H1 (cell line): ENCODE measurements around the gene CSH1. TPM values are rescaled to one million over a fixed set of nuclear protein-coding genes. Genes with fewer than 3 reads are reported as not detected.
"Not testable (repeated sequence)": the region's sequence is repeated elsewhere in the genome, so short reads cannot be mapped to it uniquely, and the experiment has no call there.

Experiments
- CTCF ChIA-PET: fragments of 300-600 bp; sonication (Branson Sonifier 250); formaldehyde crosslinking; loops from one replicate; lab custom pipeline; 2021; ENCODE audit not compliant: partially characterized antibody; lab: Charles Lee
- POLR2A ChIA-PET: fragments of 300-600 bp; sonication (Branson Sonifier 250); formaldehyde crosslinking; loops from one replicate; lab custom pipeline; 2021; ENCODE audit warnings: inconsistent platforms; ENCODE audit not compliant: partially characterized antibody; lab: Charles Lee
- DNase-seq, 2 experiments: peaks; one replicate each; pipeline versions ENCODE4 v3.0.0 to v3.0.0-alpha.2; 2010 to 2022; ENCODE audit warnings: low spot score in 2 of 2, low read depth in 1 of 2, mixed read lengths in 1 of 2
- FAIRE-seq: peaks from 2 replicates; lab custom pipeline; 2011; peaks lifted over from hg19 to GRCh38; lab: Jason Lieb, UNC
- H2AFZ ChIP-seq: 2 replicates; pipeline ENCODE4 v1.8.1; 2012; ENCODE audit warnings: low read length, inconsistent platforms
- H2AK5ac ChIP-seq: 2 replicates; pipeline ENCODE4 v1.6.1; 2013; ENCODE audit warnings: low read depth, low read length
- H2BK120ac ChIP-seq: replicated peaks from 2 replicates; pipeline ENCODE3; 2013; ENCODE audit warnings: low read depth, low read length, inconsistent platforms
- H2BK12ac ChIP-seq: 2 replicates; pipeline ENCODE4 v1.6.1; 2013; ENCODE audit warnings: low read depth, low read length
- H2BK15ac ChIP-seq: 2 replicates; pipeline ENCODE4 v1.6.1; 2013; ENCODE audit warnings: low read length
- H2BK20ac ChIP-seq: 2 replicates; pipeline ENCODE4 v1.6.1; 2013; ENCODE audit warnings: low read length
- H2BK5ac ChIP-seq: 2 replicates; pipeline ENCODE4 v1.6.1; 2013; ENCODE audit warnings: low read depth, low read length
- H3K14ac ChIP-seq: 2 replicates; pipeline ENCODE4 v1.6.1; 2013; ENCODE audit warnings: inconsistent platforms; ENCODE audit not compliant: insufficient read length
- H3K18ac ChIP-seq: 2 replicates; pipeline ENCODE4 v1.6.1; 2013; ENCODE audit warnings: low read length; ENCODE audit errors: extremely low read depth
- H3K23ac ChIP-seq: 2 replicates; pipeline ENCODE4 v1.6.1; 2013; ENCODE audit warnings: inconsistent platforms; ENCODE audit not compliant: insufficient read length
- H3K23me2 ChIP-seq: 2 replicates; pipeline ENCODE4 v1.6.1; 2013; ENCODE audit warnings: low read depth, low read length
- H3K27ac ChIP-seq: 2 replicates; pipeline ENCODE4 v1.6.1; 2011; ENCODE audit warnings: low read depth, low read length, inconsistent platforms
- H3K27me3 ChIP-seq, 4 experiments: replicated peaks in 1 of 4; 1 replicate in 1 of 4; 2 replicates in 3 of 4; pipeline versions ENCODE4 v1.6.1 to v1.8.1; 2011 to 2013; ENCODE audit warnings: low read length in 3 of 4, mild to moderate bottlenecking in 3 of 4, inconsistent platforms in 2 of 4, mixed read lengths in 2 of 4, moderate library complexity in 1 of 4; ENCODE audit not compliant: control insufficient read depth in 3 of 4, insufficient read depth in 3 of 4; ENCODE audit errors: extremely low read depth in 1 of 4
- H3K36me3 ChIP-seq, 4 experiments: 2 replicates each; pipeline versions ENCODE4 v1.6.1 to v1.8.1; 2011 to 2013; ENCODE audit warnings: mild to moderate bottlenecking in 4 of 4, low read length in 3 of 4, moderate library complexity in 2 of 4, control low read depth in 1 of 4, inconsistent platforms in 1 of 4; ENCODE audit not compliant: insufficient read depth in 4 of 4, control insufficient read depth in 2 of 4
- H3K4ac ChIP-seq: replicated peaks from 2 replicates; pipeline ENCODE3; 2013; ENCODE audit warnings: low read length, low read depth, mixed read lengths, inconsistent platforms; ENCODE audit not compliant: insufficient read length
- H3K4me1 ChIP-seq, 4 experiments: replicated peaks in 1 of 4; 1 replicate in 1 of 4; 2 replicates in 3 of 4; pipeline versions ENCODE4 v1.6.1 to v1.8.1; 2011 to 2013; ENCODE audit warnings: low read length in 3 of 4, inconsistent platforms in 2 of 4, mixed read lengths in 1 of 4; ENCODE audit not compliant: insufficient read depth in 4 of 4, control insufficient read depth in 3 of 4
- H3K4me2 ChIP-seq, 2 experiments: 2 replicates each; pipeline versions ENCODE4 v1.6.1 to v1.8.1; 2011 to 2013; ENCODE audit warnings: low read depth in 2 of 2, low read length in 2 of 2, control low read depth in 1 of 2, inconsistent platforms in 1 of 2, mild to moderate bottlenecking in 1 of 2; ENCODE audit not compliant: insufficient read depth in 1 of 2
- H3K4me3 ChIP-seq, 4 experiments: fragments of 200-600, 300-600 bp in 1 of 4; sonication (generic), shearing (Covaris generic), sonication (Bioruptor Twin) in 1 of 4; 2 replicates each; pipeline versions ENCODE4 v1.5.1 to v1.8.1; 2011 to 2016; ENCODE audit warnings: low read length in 4 of 4, low read depth in 3 of 4, control low read depth in 2 of 4, inconsistent platforms in 2 of 4, mild to moderate bottlenecking in 2 of 4, mixed read lengths in 1 of 4, moderate library complexity in 1 of 4; ENCODE audit not compliant: insufficient read depth in 2 of 4; ENCODE audit errors: extremely low read depth in 1 of 4
- H3K56ac ChIP-seq: replicated peaks from 2 replicates; pipeline ENCODE3; 2013; ENCODE audit warnings: low read depth, mild to moderate bottlenecking, mixed read lengths, low read length, inconsistent platforms; ENCODE audit not compliant: insufficient read length
- H3K79me1 ChIP-seq: 2 replicates; pipeline ENCODE4 v1.6.1; 2013; ENCODE audit warnings: low read depth, low read length, control low read depth
- H3K79me2 ChIP-seq, 2 experiments: 2 replicates each; pipeline versions ENCODE4 v1.6.1 to v1.8.1; 2012 to 2013; ENCODE audit warnings: low read length in 2 of 2, mild to moderate bottlenecking in 2 of 2, inconsistent platforms in 1 of 2; ENCODE audit not compliant: insufficient read depth in 2 of 2, control insufficient read depth in 1 of 2
- H3K9ac ChIP-seq, 4 experiments: replicated peaks in 1 of 4; 1 replicate in 1 of 4; 2 replicates in 3 of 4; pipeline versions ENCODE4 v1.6.1 to v1.8.1; 2011 to 2013; ENCODE audit warnings: low read depth in 3 of 4, low read length in 3 of 4, control low read depth in 2 of 4, mild to moderate bottlenecking in 2 of 4, moderate library complexity in 2 of 4, inconsistent platforms in 1 of 4; ENCODE audit errors: extremely low read depth in 1 of 4
- H3K9me3 ChIP-seq, 2 experiments: 2 replicates each; pipeline versions ENCODE4 v1.6.1 to v1.8.1; 2012 to 2013; ENCODE audit warnings: mild to moderate bottlenecking in 2 of 2, moderate library complexity in 2 of 2, control low read depth in 1 of 2, inconsistent platforms in 1 of 2, low read depth in 1 of 2, low read length in 1 of 2, mixed read lengths in 1 of 2; ENCODE audit not compliant: insufficient read depth in 2 of 2
- H4K20me1 ChIP-seq, 2 experiments: replicated peaks in 1 of 2; 2 replicates each; pipeline versions ENCODE3 to v1.8.1; 2011 to 2013; ENCODE audit warnings: inconsistent platforms in 2 of 2, low read length in 2 of 2, mild to moderate bottlenecking in 1 of 2; ENCODE audit not compliant: insufficient read depth in 2 of 2, control insufficient read depth in 1 of 2
- H4K5ac ChIP-seq: 2 replicates; pipeline ENCODE4 v1.6.1; 2013; ENCODE audit warnings: low read length, low read depth, mixed read lengths, inconsistent platforms; ENCODE audit not compliant: insufficient read length
- H4K8ac ChIP-seq: 2 replicates; pipeline ENCODE4 v1.8.0; 2013; ENCODE audit warnings: mild to moderate bottlenecking, moderate library complexity, low read length, inconsistent platforms; ENCODE audit not compliant: insufficient read depth; ENCODE audit errors: extremely low read depth
- H4K91ac ChIP-seq: replicated peaks from 2 replicates; pipeline ENCODE3; 2013; ENCODE audit warnings: low read length, mixed read lengths, inconsistent platforms; ENCODE audit not compliant: insufficient read length
- WGBS, 2 experiments: shearing (Covaris generic) in 1 of 2; methylation state at CpG; one replicate each; pipeline versions ENCODE4 v1.1.6 to v1.1.7; 2013 to 2015; ENCODE audit warnings: low lambda C conversion rate in 2 of 2, mixed read lengths in 2 of 2, inconsistent platforms in 1 of 2, low coverage in 1 of 2, missing lambda C conversion rate in 1 of 2; ENCODE audit not compliant: insufficient replicate concordance in 2 of 2, insufficient coverage in 1 of 2, insufficient read length in 1 of 2; ENCODE audit errors: extremely low coverage in 1 of 2, missing lambda C conversion rate in 1 of 2; 5-methylcytosine and 5-hydroxymethylcytosine counted together
- polyA plus RNA-seq, 7 experiments: library from polyadenylated mRNA; depleted of rRNA in 3 of 7; stranded (reverse) in 5 of 7; unstranded in 2 of 7; fragments of >200 nt in 5 of 7; fragments of 200-250 nt in 2 of 7; gene quantifications; 1 replicate in 5 of 7; 2 replicates in 1 of 7; 4 replicates in 1 of 7; pipeline versions ENCODE4 v1.2.1 to v1.2.3, GENCODE V29; 2011 to 2013; ENCODE audit warnings: missing spikeins in 2 of 7, mixed read lengths in 2 of 7
- total RNA-seq: library from RNA; stranded (reverse); fragmentation: NEBNext Ultra II Directional; extraction: Animal tissue kit (Norgen Biotek cat#: 25700); gene quantifications from 2 replicates; pipeline ENCODE4 v1.2.1, GENCODE V29; 2021

CSH1 gene
- total and polyA plus RNA-seq, 2 of the 8 experiments (the other 6 are each of a cell fraction or from before 2014, with no cell fraction given), result 0.12 TPM; not detected in 1

GRCh38 chr17:63874061-63874626, 22.2 kb downstream of the CSH1 start:
- not testable (repeated sequence) for H3K27me3 ChIP-seq, H3K14ac ChIP-seq

GRCh38 chr17:63873577-63873976, 22.8 kb downstream of the CSH1 start, which contains the start of gene CSH2:
CSH2 (minus strand) TSS chr17:63873677; CDS start chr17:63873614, 63 bp downstream.
- FAIRE-seq, POLR2A ChIA-PET: not testable (repeated sequence)
- 97% methylated on average over 4 of the region's 7 CpGs; no CpG with 5 or more reads in 1 of the 2 experiments for WGBS, 2 experiments

More at GRCh38 chr17:63874061-63874626, 22.2 kb downstream of the CSH1 start:
- not testable (repeated sequence) for H3K79me1 ChIP-seq, H3K4me2 ChIP-seq, FAIRE-seq, H4K8ac ChIP-seq, H3K27ac ChIP-seq, H3K9me3 ChIP-seq, H3K4me3 ChIP-seq, DNase-seq, H3K36me3 ChIP-seq, H3K23ac ChIP-seq, H2AFZ ChIP-seq, H3K4ac ChIP-seq, H3K23me2 ChIP-seq, H2BK15ac ChIP-seq, H3K4me1 ChIP-seq, H2BK5ac ChIP-seq, H4K20me1 ChIP-seq, H3K79me2 ChIP-seq, H4K5ac ChIP-seq, H3K18ac ChIP-seq, H3K56ac ChIP-seq, H4K91ac ChIP-seq, H2BK12ac ChIP-seq, H2BK20ac ChIP-seq, H2BK120ac ChIP-seq, H2AK5ac ChIP-seq, H3K9ac ChIP-seq
- POLR2A ChIA-PET, result interaction anchor here (0.6 kb wide), 1 partner anchor 8 kb away, joined by 4 read pairs; no protein-coding TSS in a partner anchor
- CTCF ChIA-PET, result interaction anchor here (0.6 to 1.8 kb wide), 13 partner anchors 9 to 146 kb away, joined by 3 to 10 read pairs (median 4); partner anchors contain the start of gene CSHL1
- WGBS, 2 experiments, result 87% methylated on average over 6 of the region's 8 CpGs; no CpG with 5 or more reads in 1 of the 2 experiments

More at GRCh38 chr17:63873577-63873976, 22.8 kb downstream of the CSH1 start, which contains the start of gene CSH2:
- H3K79me2 ChIP-seq, DNase-seq, H2BK12ac ChIP-seq, H3K27me3 ChIP-seq, H4K8ac ChIP-seq, H3K4me1 ChIP-seq, H3K14ac ChIP-seq, H3K23ac ChIP-seq, H4K20me1 ChIP-seq, H3K4ac ChIP-seq, H3K27ac ChIP-seq, H3K18ac ChIP-seq, H4K5ac ChIP-seq, H2BK20ac ChIP-seq, H2AFZ ChIP-seq, H2BK120ac ChIP-seq, H3K4me2 ChIP-seq, H3K9me3 ChIP-seq, H3K36me3 ChIP-seq, H3K79me1 ChIP-seq, H4K91ac ChIP-seq, H3K4me3 ChIP-seq, H2BK15ac ChIP-seq, H3K23me2 ChIP-seq, H2AK5ac ChIP-seq, H3K9ac ChIP-seq, H3K56ac ChIP-seq, H2BK5ac ChIP-seq: not testable (repeated sequence)
- CTCF ChIA-PET, result interaction anchor here (1.3 to 1.8 kb wide), 4 partner anchors 8 to 44 kb away, joined by 3 to 10 read pairs (median 6); no protein-coding TSS in a partner anchor
